T-helper 1 cell treated with Interleukin-12 subunit alpha and Interleukin-12 subunit beta and Interleukin-4 antibody, amounts not matched to agents 30 μg/mL and 1 μg/mL, for 36 hours (primary cell): ENCODE measurements around the gene PICK1.

Experiments used
- H3K27ac Mint-ChIP-seq: one replicate; pipeline ENCODE4 v1.8.0; 2021; ENCODE audit warnings: mild to moderate bottlenecking, mixed read lengths
- H3K27me3 Mint-ChIP-seq: one replicate; pipeline ENCODE4 v1.8.0; 2021; ENCODE audit warnings: low read depth, mixed read lengths
- H3K36me3 Mint-ChIP-seq: one replicate; pipeline ENCODE4 v1.8.0; 2021; ENCODE audit warnings: low read depth, mixed read lengths
- H3K4me1 Mint-ChIP-seq: one replicate; pipeline ENCODE4 v1.8.0; 2021; ENCODE audit warnings: low read depth, mixed read lengths
- H3K4me3 Mint-ChIP-seq: one replicate; pipeline ENCODE4 v1.8.0; 2021; ENCODE audit warnings: mild to moderate bottlenecking, moderate library complexity, mixed read lengths
- H3K9me3 Mint-ChIP-seq: one replicate; pipeline ENCODE4 v1.8.0; 2021; ENCODE audit warnings: mixed read lengths

The PICK1 gene

DNA sequence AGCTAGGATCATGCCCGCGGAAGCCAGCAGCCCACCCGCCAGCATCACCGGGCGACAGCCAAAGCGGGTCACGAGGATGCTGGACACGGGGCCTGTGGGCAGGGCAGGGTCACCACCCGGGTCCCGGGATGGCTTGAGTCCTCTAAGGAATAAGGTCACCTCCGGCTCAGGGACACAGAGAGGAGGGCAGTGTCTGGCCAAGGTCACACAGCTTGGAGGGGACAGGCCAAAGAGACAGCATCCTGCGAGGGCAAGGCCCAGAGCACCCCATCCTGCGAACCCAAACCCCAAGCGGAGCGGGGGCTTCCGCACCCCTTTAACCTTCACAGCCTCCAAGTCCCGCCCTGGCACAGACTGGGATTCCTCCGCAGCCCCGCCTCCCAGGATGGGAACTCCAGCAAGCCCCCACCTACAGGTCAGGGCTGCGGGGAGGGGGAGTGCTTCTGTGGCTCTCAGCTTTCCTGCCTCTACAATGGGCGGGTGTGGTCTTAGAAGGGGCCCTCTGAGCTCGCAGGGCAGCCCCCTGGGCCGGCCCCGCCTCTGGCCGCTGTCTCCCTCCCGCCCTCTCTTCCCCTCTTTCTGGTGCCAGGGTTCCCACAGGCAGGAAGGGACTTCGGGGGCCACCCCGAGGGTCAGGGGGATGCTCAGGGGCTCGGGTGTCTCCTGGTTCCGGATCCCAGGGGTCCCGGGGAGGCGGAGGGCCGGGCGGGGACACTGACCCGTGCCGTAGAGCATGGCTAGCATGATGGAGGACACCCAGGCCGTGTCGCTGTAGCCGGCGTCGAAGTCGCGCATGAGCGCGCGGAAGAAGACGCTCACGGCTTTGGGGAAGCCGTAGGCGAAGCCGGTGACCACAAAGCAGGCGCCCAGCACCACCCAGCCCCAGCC is 25.0 kb downstream of the PICK1 start:
- H3K27ac Mint-ChIP-seq: no peak overlapping the region
- H3K36me3 Mint-ChIP-seq: no peaks in the 10 kb centered on the region
- no peak overlapping the region for H3K4me3 Mint-ChIP-seq
- no peaks in the 10 kb centered on the region for H3K4me1 Mint-ChIP-seq
- H3K9me3 Mint-ChIP-seq: no peaks in the 10 kb centered on the region
- peaks cover 17% of the 10 kb centered on the region for H3K27me3 Mint-ChIP-seq

DNA sequence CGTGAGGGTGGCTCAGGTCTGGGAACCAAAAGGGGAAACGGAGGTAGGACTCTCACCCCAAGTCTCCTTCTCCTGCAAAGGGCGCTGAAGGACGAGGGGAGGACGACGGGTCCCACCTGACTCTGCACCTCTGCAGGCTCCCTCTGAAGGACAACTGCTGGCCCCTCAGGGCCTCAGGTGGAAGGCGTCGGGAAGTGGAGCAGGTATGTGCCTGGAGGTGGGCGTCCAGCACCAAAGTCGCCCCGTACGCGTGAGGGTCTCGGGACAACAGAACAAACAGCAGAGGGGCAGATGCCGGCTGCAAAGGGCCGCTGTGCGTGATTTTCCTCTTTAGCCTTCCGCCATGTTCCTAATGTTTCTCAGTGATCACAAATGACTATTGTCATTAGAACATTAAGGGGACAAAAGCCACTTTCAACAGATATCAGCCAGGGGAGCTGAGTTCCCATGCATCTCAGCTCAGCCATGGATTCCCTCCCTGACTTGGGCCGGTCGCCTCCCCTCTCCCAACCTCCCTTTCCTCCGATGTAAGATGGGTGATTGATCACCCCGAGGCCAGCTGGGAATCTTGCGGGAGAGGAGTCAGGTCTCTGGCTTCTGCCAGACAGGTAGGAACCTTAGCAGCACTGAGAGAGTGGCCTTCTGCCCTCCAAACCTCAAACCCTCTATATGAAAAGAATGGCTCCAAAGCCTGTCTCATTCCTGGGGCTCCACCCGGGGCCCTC is 25.9 kb downstream of the PICK1 start:
- Mint-ChIP-seq H3K36me3 (no peaks in the 10 kb centered on the region), H3K4me1 (no peaks in the 10 kb centered on the region), H3K27me3 (peaks cover 22% of the 10 kb centered on the region), H3K27ac (no peak overlapping the region), H3K4me3 (no peak overlapping the region), H3K9me3 (no peaks in the 10 kb centered on the region)

DNA sequence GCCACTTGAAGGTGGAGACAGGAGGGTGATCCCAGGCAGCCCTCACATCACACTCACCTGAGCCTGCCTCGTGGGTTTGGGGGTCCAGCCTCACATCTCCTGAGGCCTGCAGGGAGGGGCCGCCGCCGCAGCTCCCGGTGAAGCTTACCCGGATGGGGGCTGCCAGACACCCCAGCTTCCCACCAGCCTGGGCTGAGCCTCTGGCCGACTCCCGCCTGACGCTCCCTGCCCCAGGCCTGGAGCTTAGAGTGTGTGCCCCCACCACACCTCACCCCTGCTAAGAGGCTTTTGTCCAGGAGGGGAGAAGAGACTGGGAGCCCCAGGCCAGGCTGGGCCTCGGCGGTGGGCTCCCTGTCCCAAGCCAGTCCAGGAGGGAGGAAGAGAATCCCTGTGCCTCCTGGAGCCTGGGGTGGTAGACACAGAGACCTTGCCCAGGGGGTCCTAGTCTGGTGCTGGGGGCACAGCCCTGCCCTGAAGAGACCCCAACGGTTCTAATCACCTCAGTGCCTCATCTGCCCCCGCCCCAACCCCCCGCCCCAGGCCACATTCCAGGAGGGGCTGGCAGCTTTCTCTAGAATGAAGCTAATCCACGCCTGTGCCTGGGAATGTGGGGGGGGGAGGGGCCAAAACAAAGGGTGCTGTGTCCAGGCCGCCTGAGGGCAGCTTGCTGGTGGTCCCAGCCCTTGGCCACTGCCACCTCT is 26.9 kb downstream of the PICK1 start, which contains the start of gene SLC16A8:
Gene SLC16A8 (minus strand): TSS at position 254 of the 701 bp plus-strand sequence. CDS start 1,311 bp downstream, outside the sequence.
- no peak within 1 kb of the TSS for H3K27ac Mint-ChIP-seq
- H3K4me3 Mint-ChIP-seq: no peak within 1 kb of the TSS
- no peaks in the 10 kb centered on the region for H3K36me3 Mint-ChIP-seq

DNA sequence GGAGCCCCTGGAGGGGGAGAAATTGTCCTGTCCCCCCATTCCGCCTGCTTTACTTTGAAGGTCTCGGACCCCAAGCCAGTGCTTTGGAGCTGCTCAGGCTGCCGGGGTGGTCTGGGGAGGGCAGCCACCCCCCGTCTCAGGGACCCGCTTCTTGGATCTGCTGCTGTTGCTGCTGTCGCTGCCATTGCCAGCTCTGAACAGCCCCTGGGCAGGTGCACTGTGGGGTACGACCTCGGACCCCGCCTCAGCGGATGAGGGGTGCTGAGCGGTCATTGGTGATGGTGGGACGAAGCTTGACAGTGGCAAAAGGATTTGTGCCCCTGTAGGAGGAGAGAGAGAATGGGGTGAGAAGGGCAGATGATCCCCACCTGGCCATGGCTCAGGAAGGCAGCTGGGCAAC is 27.9 kb downstream of the PICK1 start:
- Mint-ChIP-seq H3K4me1 (no peaks in the 10 kb centered on the region), H3K27me3 (peaks cover 15% of the 10 kb centered on the region), H3K27ac (no peak overlapping the region), H3K9me3 (no peaks in the 10 kb centered on the region), H3K4me3 (no peak overlapping the region), H3K36me3 (no peaks in the 10 kb centered on the region)

More for the DNA sequence above, 26.9 kb downstream of the PICK1 start, which contains the start of gene SLC16A8:
- Mint-ChIP-seq H3K9me3 (no peaks in the 10 kb centered on the region), H3K27me3 (peaks cover 22% of the 10 kb centered on the region), H3K4me1 (no peaks in the 10 kb centered on the region)

DNA sequence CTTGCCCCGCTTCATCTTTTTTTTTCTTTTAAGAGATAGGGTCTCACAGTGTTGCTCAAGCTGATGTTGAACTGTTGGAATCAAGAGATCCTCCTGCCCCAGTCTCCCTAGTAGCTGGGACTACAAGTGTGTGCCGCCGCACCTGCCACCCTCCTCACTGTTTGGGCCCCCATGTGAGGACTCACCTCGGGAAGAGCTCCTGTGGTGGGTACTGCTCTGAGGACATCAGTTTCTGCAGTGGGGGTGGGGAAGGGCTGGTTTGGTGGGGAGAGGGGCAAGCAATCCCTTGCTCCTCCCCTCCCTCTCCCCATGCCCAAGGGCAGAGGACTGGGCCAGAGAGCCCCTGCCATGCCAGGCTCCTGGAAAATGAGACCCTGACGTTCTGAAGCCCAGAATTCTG is 28.3 kb downstream of the PICK1 start:
- H3K4me3 Mint-ChIP-seq: no peak overlapping the region
- H3K9me3 Mint-ChIP-seq: no peaks in the 10 kb centered on the region
- peaks cover 17% of the 10 kb centered on the region for H3K27me3 Mint-ChIP-seq
- H3K36me3 Mint-ChIP-seq: no peaks in the 10 kb centered on the region
- no peak overlapping the region for H3K27ac Mint-ChIP-seq
- H3K4me1 Mint-ChIP-seq: no peaks in the 10 kb centered on the region

DNA sequence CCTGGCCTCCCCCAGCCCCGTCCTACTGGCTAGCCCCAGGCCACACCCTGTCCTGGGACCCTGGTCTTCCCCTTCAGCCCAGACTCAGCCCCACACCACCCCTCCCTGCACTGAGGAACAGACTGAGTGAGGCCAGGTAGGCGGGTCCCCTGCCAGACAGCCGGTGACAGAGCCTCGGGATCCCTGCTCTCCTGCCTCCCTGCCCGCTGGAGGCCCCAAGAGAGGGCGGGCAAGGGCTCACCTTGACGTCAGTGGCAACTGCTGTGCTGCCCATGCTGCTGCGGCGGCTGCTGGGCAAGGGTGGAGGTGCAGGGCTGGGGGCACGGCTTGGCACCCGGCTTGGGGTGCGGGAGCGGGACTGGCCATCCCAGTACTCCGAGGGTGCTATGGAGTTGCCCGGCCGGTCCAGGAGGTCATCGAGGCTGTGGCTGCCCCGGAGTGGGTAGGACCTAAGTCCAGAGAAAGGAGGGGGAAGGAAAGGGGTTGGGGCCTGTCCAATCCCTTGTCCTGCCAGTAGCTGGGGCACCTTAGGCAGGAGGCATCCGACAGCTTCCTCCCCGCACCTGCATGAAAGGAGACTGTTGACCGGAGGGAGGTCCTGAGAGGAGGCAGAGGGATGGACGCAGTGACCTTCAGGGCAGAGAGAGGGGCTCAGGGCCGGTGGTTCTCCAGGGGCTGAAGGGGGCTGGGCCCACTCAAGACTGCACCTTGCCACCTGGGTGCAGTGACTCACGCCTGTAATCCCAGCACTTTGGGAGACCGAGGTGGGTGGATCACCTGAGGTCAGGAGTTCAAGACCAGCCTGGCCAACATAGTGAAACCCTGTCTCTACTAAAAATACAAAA is 29.0 kb downstream of the PICK1 start:
- no peak overlapping the region for H3K4me3 Mint-ChIP-seq
- no peak overlapping the region for H3K27ac Mint-ChIP-seq
- no peaks in the 10 kb centered on the region for H3K36me3 Mint-ChIP-seq
- H3K27me3 Mint-ChIP-seq: peaks cover 19% of the 10 kb centered on the region
- no peaks in the 10 kb centered on the region for H3K9me3 Mint-ChIP-seq
- H3K4me1 Mint-ChIP-seq: no peaks in the 10 kb centered on the region

DNA sequence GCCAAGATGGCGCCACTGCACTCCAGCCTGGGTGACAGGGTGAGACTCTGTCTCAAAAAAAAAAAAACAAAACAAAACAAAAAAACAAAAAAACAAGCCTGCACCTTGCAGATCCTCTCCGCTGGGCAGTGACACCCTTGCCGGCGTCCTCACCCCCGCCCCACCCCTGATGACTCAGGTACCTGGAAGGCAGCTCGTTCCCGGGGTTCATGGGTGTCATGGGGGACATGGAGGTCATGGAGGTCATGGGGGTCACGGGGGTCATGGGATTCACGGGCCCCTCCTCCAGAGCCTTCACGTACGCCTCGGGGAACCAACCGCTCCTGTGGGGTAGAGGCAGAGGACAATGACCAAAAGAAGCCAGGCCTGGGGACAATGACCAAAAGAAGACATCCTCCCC is 29.7 kb downstream of the PICK1 start:
- Mint-ChIP-seq H3K4me1 (no peaks in the 10 kb centered on the region), H3K9me3 (no peaks in the 10 kb centered on the region), H3K4me3 (no peak overlapping the region), H3K36me3 (no peaks in the 10 kb centered on the region), H3K27me3 (peaks cover 19% of the 10 kb centered on the region), H3K27ac (no peak overlapping the region)

DNA sequence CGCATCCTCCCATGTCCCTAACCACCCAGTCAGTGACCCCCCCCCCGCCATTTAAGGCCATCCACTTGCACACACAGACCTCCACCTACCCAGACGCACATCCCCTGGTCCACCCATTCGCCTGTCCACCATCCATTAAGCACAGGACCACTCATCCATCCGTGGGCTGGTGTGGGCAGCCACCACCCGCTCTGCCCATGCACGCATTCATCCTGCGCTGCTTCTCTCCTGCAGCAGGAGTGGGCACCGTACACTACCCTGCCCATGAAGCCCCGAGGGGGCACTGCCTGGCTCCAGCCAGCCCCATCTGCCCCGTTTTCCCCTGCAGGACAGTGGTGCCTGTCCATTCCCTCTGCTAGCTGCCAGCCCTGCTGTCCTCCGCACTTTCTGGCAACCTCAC is 30.7 kb downstream of the PICK1 start:
- no peaks in the 10 kb centered on the region for H3K9me3 Mint-ChIP-seq
- H3K27ac Mint-ChIP-seq: no peak overlapping the region
- no peaks in the 10 kb centered on the region for H3K36me3 Mint-ChIP-seq
- H3K4me3 Mint-ChIP-seq: no peak overlapping the region
- H3K27me3 Mint-ChIP-seq: peaks cover 18% of the 10 kb centered on the region
- no peaks in the 10 kb centered on the region for H3K4me1 Mint-ChIP-seq

DNA sequence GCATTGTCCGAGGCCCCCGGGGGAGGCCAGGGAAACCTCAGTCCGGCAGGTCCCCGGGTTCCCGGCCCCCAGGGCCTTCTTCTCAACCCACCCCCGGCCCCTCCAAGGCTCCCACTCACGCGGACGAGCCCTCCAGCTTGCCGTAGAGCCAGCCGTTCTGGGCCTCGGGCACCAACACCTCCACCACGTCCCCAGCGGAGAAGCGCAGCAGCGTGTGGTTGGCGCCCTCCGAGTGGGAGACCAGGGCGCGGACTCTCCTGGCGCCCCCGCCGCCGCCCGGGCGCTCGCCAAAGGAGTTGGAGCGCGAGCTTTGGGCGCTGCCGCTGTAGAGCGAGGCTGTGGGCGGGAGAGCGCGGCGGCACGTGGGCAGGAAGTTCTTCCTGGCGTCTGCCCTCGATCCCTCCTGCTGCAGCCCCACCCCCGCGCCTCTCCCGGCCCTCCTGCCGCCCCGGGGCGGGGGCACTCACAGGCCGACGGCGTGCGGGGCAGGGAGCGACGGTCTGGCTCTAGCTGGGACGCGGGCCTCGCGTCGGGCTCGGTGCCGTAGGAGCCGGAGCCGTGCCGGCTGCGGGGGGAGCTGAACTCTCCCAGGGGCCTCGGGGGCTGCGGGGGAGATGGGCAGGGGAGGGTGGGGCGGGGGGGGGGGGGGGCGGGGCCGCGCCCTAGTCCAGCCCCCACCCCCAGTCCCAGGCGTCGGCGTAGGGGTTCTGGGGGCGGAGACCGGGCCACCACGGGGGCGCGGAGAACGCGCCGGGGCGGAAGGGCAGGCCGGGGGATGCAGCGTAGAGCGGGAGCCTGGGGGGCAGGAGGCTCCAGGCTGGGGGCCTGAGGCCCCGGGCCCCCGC is 31.6 kb downstream of the PICK1 start:
- Mint-ChIP-seq H3K9me3 (no peaks in the 10 kb centered on the region), H3K36me3 (no peaks in the 10 kb centered on the region), H3K4me1 (no peaks in the 10 kb centered on the region), H3K27ac (no peak overlapping the region), H3K27me3 (peaks cover 11% of the 10 kb centered on the region), H3K4me3 (no peak overlapping the region)

DNA sequence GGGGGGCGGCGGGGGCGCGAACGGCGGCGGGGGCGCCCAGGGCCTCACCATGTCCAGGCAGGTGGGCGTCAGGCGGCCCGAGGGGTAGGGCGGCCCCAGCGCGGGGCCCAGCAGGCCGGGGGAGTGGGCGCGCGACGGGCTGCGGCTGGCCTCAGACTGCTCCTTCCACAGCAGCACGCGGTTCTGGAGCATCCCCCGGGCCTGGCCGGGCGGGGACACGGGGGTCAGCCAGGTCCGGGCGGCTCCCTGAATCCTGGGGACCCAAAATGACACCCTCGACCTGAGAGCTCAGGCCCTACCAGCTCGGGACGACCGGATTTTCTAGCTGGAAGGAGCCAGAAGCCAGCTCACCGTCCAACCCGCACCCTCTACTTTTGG is 32.3 kb downstream of the PICK1 start:
- Mint-ChIP-seq H3K27ac (no peak overlapping the region), H3K27me3 (peaks cover 11% of the 10 kb centered on the region), H3K36me3 (no peaks in the 10 kb centered on the region), H3K9me3 (no peaks in the 10 kb centered on the region), H3K4me3 (no peak overlapping the region), H3K4me1 (no peaks in the 10 kb centered on the region)

DNA sequence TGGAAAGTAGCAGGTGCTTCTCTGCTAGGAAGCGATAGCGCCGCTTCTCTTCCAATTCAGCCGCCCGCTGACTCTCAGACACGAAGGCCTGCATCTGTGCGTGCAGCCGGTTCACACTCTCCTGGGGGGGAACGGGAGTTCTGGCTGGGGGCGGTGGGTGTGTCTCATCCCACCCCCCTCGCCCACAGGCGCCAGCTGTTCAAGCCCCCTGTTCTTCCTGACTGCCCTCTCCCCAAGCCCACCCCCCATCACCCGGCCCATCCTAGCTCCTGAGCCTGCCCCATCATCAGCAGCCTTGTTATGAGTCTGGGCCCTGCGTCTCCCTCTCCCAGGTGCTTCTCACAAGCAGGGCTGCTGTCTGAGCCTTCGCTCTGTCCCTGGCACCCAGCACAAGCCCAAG is 39.9 kb downstream of the PICK1 start:
- no peaks in the 10 kb centered on the region for H3K9me3 Mint-ChIP-seq
- H3K27me3 Mint-ChIP-seq: no peaks in the 10 kb centered on the region

DNA sequence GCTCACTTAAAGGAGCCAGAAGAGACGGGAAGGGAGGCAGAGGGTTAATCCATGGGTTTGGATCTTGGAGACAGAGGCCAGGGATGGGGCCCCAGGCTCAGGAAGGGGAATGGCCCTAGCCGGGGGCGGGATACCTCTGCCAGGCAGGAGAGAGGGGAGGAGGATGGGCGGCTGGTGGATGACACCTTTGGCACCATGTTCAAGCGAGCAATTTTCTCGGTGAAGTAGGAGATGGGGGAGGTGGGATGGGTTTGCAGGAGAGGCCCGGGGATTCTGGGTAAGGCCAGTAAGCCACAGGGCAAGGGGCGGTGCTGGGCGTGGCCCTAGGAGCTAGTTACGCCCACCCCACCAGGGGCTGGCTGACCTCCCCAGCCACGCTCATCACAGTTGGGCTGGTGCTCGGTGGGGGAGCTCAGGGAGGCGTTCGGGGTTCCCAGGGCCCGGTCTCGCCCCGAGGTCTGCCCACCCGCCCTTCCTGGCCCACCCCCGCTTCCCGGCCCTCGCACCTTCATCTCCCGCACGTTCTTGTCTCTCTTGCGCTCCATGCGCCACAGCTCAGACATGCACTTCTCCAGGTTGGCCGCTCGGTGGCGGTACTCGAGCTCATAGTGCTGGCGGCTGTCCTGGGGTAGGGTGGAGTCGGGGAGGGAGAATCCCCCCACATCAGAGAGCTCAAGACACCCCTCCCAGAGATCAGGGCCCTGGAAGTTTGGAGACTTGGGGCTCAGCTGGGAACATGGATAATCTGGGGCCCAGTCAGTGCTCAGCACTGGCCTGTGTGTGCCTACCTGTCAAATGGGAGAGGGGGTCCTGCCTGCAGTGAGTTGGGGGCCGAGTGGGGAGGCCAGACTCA is 40.6 kb downstream of the PICK1 start:
- H3K9me3 Mint-ChIP-seq: no peaks in the 10 kb centered on the region
- H3K27me3 Mint-ChIP-seq: no peaks in the 10 kb centered on the region
- no peak overlapping the region for H3K27ac Mint-ChIP-seq
- no peaks in the 10 kb centered on the region for H3K36me3 Mint-ChIP-seq
- peaks cover 3% of the 10 kb centered on the region for H3K4me1 Mint-ChIP-seq
- H3K4me3 Mint-ChIP-seq: no peak overlapping the region

More for the DNA sequence above, 39.9 kb downstream of the PICK1 start:
- H3K4me3 Mint-ChIP-seq: no peak overlapping the region
- H3K4me1 Mint-ChIP-seq: peaks cover 3% of the 10 kb centered on the region
- H3K27ac Mint-ChIP-seq: no peak overlapping the region
- H3K36me3 Mint-ChIP-seq: no peaks in the 10 kb centered on the region
